CD14-positive monocyte (primary cell): ENCODE measurements around the gene PLCB1. TPM values are rescaled to one million over a fixed set of nuclear protein-coding genes. Genes with fewer than 3 reads are reported as not detected.

ENCODE experiments used
- DNase-seq, 3 donors: peaks; one replicate each; pipeline ENCODE4 v3.0.0-alpha.2; 2011 to 2022
- H2AFZ ChIP-seq: 2 replicates; pipeline ENCODE4 v1.6.0; 2012; ENCODE audit warnings: mild to moderate bottlenecking, low read depth, low read length, inconsistent platforms; ENCODE audit not compliant: insufficient read depth, poor library complexity, severe bottlenecking
- H3K27ac ChIP-seq, 2 donors: 1 replicate in 1 of 2; 2 replicates in 1 of 2; pipeline ENCODE4 v1.5.1; 2012 to 2013; ENCODE audit warnings: low read length in 2 of 2, control low read depth in 1 of 2, inconsistent platforms in 1 of 2, low read depth in 1 of 2, mild to moderate bottlenecking in 1 of 2
- H3K27me3 ChIP-seq, 2 donors: one replicate each; pipeline versions ENCODE4 v1.6.0 to v1.6.1; 2011 to 2013; ENCODE audit warnings: low read length in 2 of 2; ENCODE audit not compliant: control insufficient read depth in 2 of 2, insufficient read depth in 2 of 2
- H3K36me3 ChIP-seq, 2 donors: replicated peaks in 1 of 2; 1 replicate in 1 of 2; 2 replicates in 1 of 2; pipeline versions ENCODE4 v1.5.1 to v1.6.1; 2012 to 2013; ENCODE audit warnings: low read length in 2 of 2, control low read depth in 1 of 2, inconsistent platforms in 1 of 2, mild to moderate bottlenecking in 1 of 2; ENCODE audit not compliant: insufficient read depth in 2 of 2, control insufficient read depth in 1 of 2
- H3K4me1 ChIP-seq, 2 donors: 1 replicate in 1 of 2; 2 replicates in 1 of 2; pipeline versions ENCODE4 v1.5.1 to v1.6.1; 2012 to 2013; ENCODE audit warnings: low read length in 2 of 2, control low read depth in 1 of 2, inconsistent platforms in 1 of 2, mild to moderate bottlenecking in 1 of 2, moderate library complexity in 1 of 2; ENCODE audit not compliant: insufficient read depth in 2 of 2, control insufficient read depth in 1 of 2
- H3K4me2 ChIP-seq: replicated peaks from 2 replicates; pipeline ENCODE3; 2012; ENCODE audit warnings: low read length, moderate library complexity, mild to moderate bottlenecking; ENCODE audit not compliant: poor library complexity, severe bottlenecking; ENCODE audit errors: extremely low read depth
- H3K4me3 ChIP-seq, 3 experiments: fragments of 200-600 bp in 1 of 3; sonication (generic) in 1 of 3; replicated peaks in 1 of 3; 1 replicate in 2 of 3; 2 replicates in 1 of 3; pipeline ENCODE4 v1.5.1; 2011 to 2013; ENCODE audit warnings: low read length in 3 of 3, mild to moderate bottlenecking in 3 of 3, control low read depth in 2 of 3, low read depth in 2 of 3, inconsistent platforms in 1 of 3, moderate library complexity in 1 of 3
- H3K79me2 ChIP-seq: 2 replicates; pipeline ENCODE4 v1.6.0; 2012; ENCODE audit warnings: mild to moderate bottlenecking, control low read depth, inconsistent platforms, low read length, moderate library complexity; ENCODE audit not compliant: insufficient read depth
- H3K9ac ChIP-seq: 2 replicates; pipeline ENCODE4 v1.6.0; 2017; ENCODE audit warnings: low read length, mild to moderate bottlenecking; ENCODE audit not compliant: insufficient read depth, poor library complexity, severe bottlenecking
- H3K9me3 ChIP-seq, 2 donors: replicated peaks in 1 of 2; 1 replicate in 1 of 2; 2 replicates in 1 of 2; pipeline versions ENCODE4 v1.5.1 to v1.6.1; 2012 to 2013; ENCODE audit warnings: low read length in 2 of 2, control low read depth in 1 of 2; ENCODE audit not compliant: control insufficient read depth in 1 of 2, insufficient read depth in 1 of 2
- H4K20me1 ChIP-seq: 2 replicates; pipeline ENCODE4 v1.6.0; 2012; ENCODE audit warnings: mild to moderate bottlenecking, low read length, control low read depth, moderate library complexity; ENCODE audit not compliant: insufficient read depth
- H3K27ac Mint-ChIP-seq, 7 donors: one replicate each; pipeline ENCODE4 v1.8.0; 2020; ENCODE audit warnings: mild to moderate bottlenecking in 7 of 7, mixed read lengths in 7 of 7, moderate library complexity in 6 of 7, inconsistent platforms in 2 of 7
- H3K27me3 Mint-ChIP-seq, 3 donors: one replicate each; pipeline ENCODE4 v1.8.0; 2021 to 2022; ENCODE audit warnings: low read depth in 3 of 3, mild to moderate bottlenecking in 3 of 3, mixed read lengths in 3 of 3, moderate library complexity in 3 of 3, inconsistent platforms in 1 of 3
- H3K36me3 Mint-ChIP-seq, 2 donors: one replicate each; pipeline ENCODE4 v1.8.0; 2020; ENCODE audit warnings: mixed read lengths in 2 of 2, inconsistent platforms in 1 of 2, mild to moderate bottlenecking in 1 of 2
- H3K4me1 Mint-ChIP-seq: one replicate; pipeline ENCODE4 v1.8.0; 2020; ENCODE audit warnings: mild to moderate bottlenecking, mixed read lengths
- H3K4me3 Mint-ChIP-seq, 2 donors: one replicate each; pipeline ENCODE4 v1.8.0; 2020; ENCODE audit warnings: mild to moderate bottlenecking in 2 of 2, mixed read lengths in 2 of 2, moderate library complexity in 1 of 2
- H3K9me3 Mint-ChIP-seq, 7 donors: one replicate each; pipeline ENCODE4 v1.8.0; 2020 to 2022; ENCODE audit warnings: mixed read lengths in 7 of 7, mild to moderate bottlenecking in 6 of 7, moderate library complexity in 6 of 7, inconsistent platforms in 2 of 7
- WGBS: methylation state at CpG from one replicate; pipeline ENCODE4 v1.1.5; 2013; ENCODE audit warnings: missing lambda C conversion rate; ENCODE audit not compliant: insufficient coverage; 5-methylcytosine and 5-hydroxymethylcytosine counted together
- intact Hi-C, 2 donors: fragments of 100-400 bp; cut with micrococcal nuclease; formaldehyde crosslinking; loops; one replicate each; pipeline versions ENCODE4 v1.15.0 to v1.15.1; 2023
- polyA plus RNA-seq, 3 donors: library from polyadenylated mRNA; depleted of rRNA in 1 of 3; unstranded in 2 of 3; stranded (reverse) in 1 of 3; fragments of 300-500 nt in 2 of 3; fragments of >200 nt in 1 of 3; fragmentation: Illumina TruSeq in 2 of 3; gene quantifications; 1 replicate in 2 of 3; 2 replicates in 1 of 3; pipeline ENCODE4 v1.2.3, GENCODE V29; 2012 to 2021
- TF ChIP-seq, protein P1 (sequence below): fragments of 200-600 bp; IDR thresholded peaks from one replicate; pipeline ENCODE4 v1.8.0; 2022; ENCODE audit warnings: antibody characterized with exemption, mild to moderate bottlenecking

The PLCB1 gene
- polyA plus RNA-seq, 3 donors, result 8.6 to 16.4 (median 13.2) TPM

DNA sequence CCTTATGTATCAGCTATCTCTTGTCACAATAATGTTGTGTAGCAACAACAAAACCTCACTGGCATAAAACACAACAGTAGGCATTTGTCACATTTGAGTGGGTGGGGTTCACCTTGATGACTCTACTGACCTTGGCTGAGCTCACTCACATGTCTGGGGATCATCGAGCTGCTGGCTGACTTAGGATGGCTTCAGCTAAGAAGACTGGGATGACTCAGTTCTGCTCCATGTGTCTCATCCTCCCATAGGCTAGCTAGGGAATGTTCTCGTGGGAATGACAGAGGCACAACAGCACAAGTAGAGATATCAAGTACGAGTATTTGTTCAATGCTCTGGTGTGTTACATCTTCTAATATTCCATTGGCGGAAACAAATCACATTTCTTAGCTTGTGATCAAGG is 167.9 kb downstream of the PLCB1 start:
- no peaks in the 10 kb centered on the region for H3K79me2 ChIP-seq
- no peak overlapping the region for H3K4me3 ChIP-seq
- H3K27ac ChIP-seq, result no peak overlapping the region
- no peak overlapping the region for H3K9ac ChIP-seq
- 100% methylated on average over 3 of the region's 4 CpGs for WGBS
- no peaks in the 10 kb centered on the region for H3K9me3 Mint-ChIP-seq
- H2AFZ ChIP-seq, result no peak overlapping the region
- H3K36me3 Mint-ChIP-seq, result no peaks in the 10 kb centered on the region
- no peak overlapping the region for H3K4me2 ChIP-seq
- peaks cover 4% of the 10 kb centered on the region for H3K4me1 Mint-ChIP-seq
- TF ChIP-seq, protein P1, sequence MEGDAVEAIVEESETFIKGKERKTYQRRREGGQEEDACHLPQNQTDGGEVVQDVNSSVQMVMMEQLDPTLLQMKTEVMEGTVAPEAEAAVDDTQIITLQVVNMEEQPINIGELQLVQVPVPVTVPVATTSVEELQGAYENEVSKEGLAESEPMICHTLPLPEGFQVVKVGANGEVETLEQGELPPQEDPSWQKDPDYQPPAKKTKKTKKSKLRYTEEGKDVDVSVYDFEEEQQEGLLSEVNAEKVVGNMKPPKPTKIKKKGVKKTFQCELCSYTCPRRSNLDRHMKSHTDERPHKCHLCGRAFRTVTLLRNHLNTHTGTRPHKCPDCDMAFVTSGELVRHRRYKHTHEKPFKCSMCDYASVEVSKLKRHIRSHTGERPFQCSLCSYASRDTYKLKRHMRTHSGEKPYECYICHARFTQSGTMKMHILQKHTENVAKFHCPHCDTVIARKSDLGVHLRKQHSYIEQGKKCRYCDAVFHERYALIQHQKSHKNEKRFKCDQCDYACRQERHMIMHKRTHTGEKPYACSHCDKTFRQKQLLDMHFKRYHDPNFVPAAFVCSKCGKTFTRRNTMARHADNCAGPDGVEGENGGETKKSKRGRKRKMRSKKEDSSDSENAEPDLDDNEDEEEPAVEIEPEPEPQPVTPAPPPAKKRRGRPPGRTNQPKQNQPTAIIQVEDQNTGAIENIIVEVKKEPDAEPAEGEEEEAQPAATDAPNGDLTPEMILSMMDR, result no peak
- H3K36me3 ChIP-seq, result no peaks in the 10 kb centered on the region
- no peak for DNase-seq
- H3K27me3 ChIP-seq, result no peaks in the 10 kb centered on the region
- peaks cover 8% of the 10 kb centered on the region for H4K20me1 ChIP-seq
- intact Hi-C loops, result no loop called here
- no peaks in the 10 kb centered on the region for H3K9me3 ChIP-seq
- H3K4me1 ChIP-seq, result no peaks in the 10 kb centered on the region
- peaks cover 0 to 2% (median 0%) of the 10 kb centered on the region in 3 donors for H3K27me3 Mint-ChIP-seq
- H3K4me3 Mint-ChIP-seq, result no peak overlapping the region
- H3K27ac Mint-ChIP-seq, result no peak overlapping the region

DNA sequence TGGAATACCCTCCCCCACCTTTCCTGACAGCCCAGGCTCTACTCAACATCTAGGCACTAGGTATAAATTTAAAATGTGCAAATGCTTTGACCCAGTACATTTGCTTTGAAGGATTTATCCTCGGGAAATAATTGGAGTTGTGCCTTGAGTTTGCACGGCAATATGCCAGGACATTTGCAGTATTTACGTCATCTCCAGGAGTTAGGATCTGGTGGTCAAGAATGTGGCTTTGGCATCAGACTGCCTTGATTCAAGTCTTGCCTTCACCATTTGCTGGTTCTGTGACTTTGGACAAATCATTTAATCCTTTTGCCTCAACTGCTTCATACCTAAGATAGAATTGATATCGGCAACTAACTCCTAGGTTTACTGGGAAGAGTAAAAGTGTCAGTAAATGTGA is 169.6 kb downstream of the PLCB1 start:
- no peak overlapping the region for H3K27ac Mint-ChIP-seq

More for the DNA sequence above, 169.6 kb downstream of the PLCB1 start:
- Histone ChIP-seq H3K27ac (no peak overlapping the region), H3K4me1 (no peaks in the 10 kb centered on the region), H3K4me3 (no peak overlapping the region), H3K4me2 (no peak overlapping the region), H3K36me3 (no peaks in the 10 kb centered on the region), H3K27me3 (no peaks in the 10 kb centered on the region), H4K20me1 (peaks cover 8% of the 10 kb centered on the region), H3K9me3 (no peaks in the 10 kb centered on the region), H3K79me2 (no peaks in the 10 kb centered on the region), H2AFZ (no peak overlapping the region), H3K9ac (no peak overlapping the region)
- H3K27me3 Mint-ChIP-seq, result peaks cover 0 to 2% (median 0%) of the 10 kb centered on the region in 3 donors
- intact Hi-C loops, result no loop called here
- 94% methylated on average over 3 of the region's 4 CpGs for WGBS
- no peak overlapping the region for H3K4me3 Mint-ChIP-seq
- H3K36me3 Mint-ChIP-seq, result no peaks in the 10 kb centered on the region
- TF ChIP-seq, protein P1, result no peak
- H3K4me1 Mint-ChIP-seq, result peaks cover 4% of the 10 kb centered on the region
- DNase-seq, result no peak
- no peaks in the 10 kb centered on the region for H3K9me3 Mint-ChIP-seq
